Erythroblast (primary cell): ENCODE measurements around the gene STX2.
"Not testable (repeated sequence)": the region's sequence is repeated elsewhere in the genome, so short reads cannot be mapped to it uniquely, and the experiment has no call there.

Source experiments
- DNase-seq, 2 experiments: peaks; one replicate each; lab custom pipeline; 2025; lab: John Stamatoyannopoulos, UW
- GATA1 ChIP-seq: IDR thresholded peaks from 2 replicates; pipeline ENCODE4 v1.6.1; 2011; ENCODE audit warnings: low read depth, mild to moderate bottlenecking, control low read depth, low read length, moderate library complexity
- POLR2A ChIP-seq: IDR thresholded peaks from 2 replicates; pipeline ENCODE4 v1.6.1; 2011; ENCODE audit warnings: mild to moderate bottlenecking, low read length

STX2 gene

DNA sequence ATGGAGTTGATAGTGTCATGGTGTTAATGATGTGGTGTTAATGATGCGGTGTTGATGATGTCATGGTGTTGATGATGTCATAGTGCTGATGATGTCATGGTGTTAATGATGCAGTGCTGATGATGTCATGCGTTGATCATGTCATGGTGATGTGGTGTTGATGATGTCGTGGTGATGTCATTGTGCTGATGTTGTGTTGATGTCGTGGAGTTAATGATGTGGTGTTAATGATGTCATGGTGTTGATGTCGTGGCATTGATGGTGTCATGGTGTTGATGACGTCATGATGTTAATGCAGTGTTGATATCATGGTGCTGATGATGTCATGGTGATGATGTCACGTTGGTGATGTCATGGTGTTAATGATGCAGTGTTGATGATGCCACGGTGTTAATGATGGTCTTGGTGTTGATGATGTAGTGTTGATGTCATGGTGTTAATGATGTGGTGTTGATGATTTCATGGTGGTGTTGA, 73.8 kb downstream of the STX2 start:
- TF ChIP-seq GATA1 (no peak), POLR2A (no peak)
- peak; percentile 81 to 85 for DNase-seq

DNA sequence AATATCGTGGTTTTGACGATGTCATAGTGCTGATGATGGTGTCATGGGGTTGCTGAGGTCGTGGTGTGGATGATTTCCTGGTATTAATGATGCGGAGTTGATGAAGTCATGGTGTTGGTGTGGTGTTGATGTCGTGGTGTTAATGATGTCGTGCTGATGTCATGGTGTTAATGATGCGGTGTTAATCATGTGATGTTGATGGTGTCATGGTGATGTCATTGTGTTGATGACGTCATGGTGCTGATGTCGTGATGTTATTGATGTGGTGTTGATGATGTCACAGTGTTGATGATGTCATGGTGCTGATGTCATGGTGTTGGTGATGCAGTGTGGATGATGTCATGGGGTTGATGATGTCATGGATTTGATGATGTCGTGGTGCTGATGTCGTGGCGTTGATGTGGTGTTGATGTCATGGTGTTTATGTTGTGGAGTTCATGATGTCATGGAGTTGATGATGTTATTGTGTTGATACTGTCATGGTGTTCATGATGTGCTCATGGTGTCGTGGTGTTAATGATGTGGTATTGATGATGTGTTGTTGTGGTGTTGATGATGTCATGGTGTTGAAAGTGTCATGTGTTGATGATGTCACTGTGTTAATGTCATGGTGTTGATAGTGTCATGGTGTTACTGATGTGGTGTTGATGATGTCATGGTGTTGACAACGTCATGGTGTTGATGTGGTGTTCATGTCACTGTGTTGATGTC, 74.4 kb downstream of the STX2 start:
- DNase-seq, result peak; percentile 83 to 86

DNA sequence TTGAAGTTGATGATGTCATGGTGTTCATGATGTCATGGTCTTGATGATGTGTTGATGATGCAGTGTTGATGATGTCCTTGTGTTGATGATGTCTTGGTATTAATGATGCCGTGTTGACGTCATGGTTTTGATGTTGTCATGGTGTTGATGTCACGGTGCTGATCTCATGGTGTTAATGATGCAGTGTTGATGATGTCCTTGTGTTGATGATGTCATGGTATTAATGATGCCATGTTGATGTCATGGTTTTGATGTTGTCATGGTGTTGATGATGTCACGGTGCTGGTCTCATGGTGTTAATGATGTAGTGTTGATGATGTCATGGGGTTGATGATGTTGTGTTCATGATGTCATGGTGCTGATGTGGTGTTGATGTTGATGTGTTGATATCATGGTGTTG, 75.0 kb downstream of the STX2 start:
- TF ChIP-seq POLR2A, result no peak
- no peak for TF ChIP-seq GATA1
- DNase-seq, result peak; percentile 74 to 78

More for the DNA sequence above, 74.4 kb downstream of the STX2 start:
- no peak for TF ChIP-seq POLR2A
- no peak for TF ChIP-seq GATA1

DNA sequence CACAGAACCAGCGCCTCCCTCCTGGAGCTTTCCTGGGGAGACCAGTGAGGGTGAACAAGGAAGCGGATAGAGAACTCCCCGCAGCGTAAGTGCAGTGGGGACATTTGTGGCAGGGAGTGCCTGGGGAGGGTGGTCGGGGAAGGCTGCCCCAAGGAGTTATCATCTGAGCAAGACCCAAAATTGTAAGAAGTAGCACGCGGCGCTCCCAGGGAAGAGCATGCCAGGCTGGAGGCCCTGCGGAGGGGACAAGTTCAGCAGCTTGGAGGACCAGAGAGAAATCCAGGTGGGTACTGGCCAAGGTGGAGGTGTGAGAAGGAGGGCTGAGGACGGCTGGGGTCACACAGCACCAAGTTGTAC, 76.8 kb downstream of the STX2 start:
- TF ChIP-seq GATA1 (no peak), POLR2A (no peak)
- DNase-seq, result no peak

DNA sequence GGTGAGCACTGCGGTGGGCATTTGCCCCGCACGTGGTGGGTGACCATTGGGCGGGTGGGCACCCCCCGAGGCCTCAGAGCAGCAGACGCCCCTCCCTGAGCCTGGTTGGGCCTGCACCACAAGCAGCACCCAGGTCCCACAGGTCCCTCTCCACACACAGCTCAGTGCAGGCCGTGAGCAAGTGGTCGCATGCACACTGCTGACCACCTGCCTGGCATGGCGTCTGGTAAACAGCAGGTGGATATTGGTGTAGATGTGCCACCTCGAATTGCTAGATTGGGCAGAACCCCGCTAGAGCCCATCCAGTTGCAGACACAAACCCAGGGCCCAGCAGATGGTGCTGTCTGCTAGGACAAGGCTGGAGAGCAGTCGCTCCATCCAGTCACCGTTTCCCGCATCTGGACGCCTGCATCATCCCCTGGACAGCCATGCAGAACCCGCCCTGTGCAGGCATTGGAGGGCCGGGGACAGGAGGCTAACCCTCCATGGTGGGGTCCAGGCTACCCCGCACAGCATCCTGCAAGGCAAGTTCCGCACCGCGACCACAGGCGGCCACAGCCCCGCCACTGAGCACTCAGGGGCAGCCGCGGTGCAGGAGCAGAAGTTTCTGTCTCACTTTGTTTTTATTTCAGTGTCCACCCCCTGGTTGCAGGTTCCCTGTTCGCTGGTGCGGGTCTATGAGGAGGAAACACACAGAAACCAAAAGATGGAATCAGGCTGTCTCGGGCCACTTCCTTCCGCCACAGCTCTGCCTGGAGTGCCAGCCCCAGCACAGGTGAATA, 77.3 kb downstream of the STX2 start:
- TF ChIP-seq POLR2A, result no peak
- TF ChIP-seq GATA1, result no peak
- DNase-seq, result peak; percentile 28 to 50

DNA sequence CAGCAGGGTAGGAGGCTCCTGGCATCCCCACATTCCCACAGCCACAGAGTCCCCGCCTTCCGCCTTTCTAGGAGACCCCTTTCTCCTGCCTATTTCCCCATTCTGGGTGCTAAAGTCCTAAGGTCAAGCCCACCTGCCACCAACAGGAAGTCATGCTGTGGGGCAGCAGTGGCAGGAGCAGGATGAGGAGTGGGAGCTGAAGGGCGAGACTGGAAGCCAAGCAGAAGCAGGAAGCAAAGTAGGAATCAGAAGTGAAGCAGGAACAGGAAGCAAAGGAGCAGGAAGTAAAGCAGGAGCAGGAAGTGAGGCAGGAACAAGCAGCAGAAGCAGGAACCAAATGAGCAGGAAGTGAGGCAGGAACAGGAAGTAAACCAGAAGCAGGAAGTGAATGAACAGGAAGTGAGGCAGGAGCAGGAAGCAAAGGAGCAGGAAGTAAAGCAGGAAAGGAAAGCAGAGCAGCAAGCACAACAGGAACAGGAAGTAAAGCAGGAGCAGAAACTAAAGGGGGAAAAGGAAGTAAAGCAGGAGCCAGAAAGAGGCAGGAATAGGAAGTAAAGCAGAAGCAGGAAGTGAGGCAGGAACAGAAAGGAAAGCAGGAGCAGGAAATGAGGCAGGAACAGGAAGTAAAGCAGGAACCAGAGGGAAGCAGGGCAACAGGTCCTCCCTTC, 84.7 kb downstream of the STX2 start:
- TF ChIP-seq GATA1, result no peak
- TF ChIP-seq POLR2A, result no peak

DNA sequence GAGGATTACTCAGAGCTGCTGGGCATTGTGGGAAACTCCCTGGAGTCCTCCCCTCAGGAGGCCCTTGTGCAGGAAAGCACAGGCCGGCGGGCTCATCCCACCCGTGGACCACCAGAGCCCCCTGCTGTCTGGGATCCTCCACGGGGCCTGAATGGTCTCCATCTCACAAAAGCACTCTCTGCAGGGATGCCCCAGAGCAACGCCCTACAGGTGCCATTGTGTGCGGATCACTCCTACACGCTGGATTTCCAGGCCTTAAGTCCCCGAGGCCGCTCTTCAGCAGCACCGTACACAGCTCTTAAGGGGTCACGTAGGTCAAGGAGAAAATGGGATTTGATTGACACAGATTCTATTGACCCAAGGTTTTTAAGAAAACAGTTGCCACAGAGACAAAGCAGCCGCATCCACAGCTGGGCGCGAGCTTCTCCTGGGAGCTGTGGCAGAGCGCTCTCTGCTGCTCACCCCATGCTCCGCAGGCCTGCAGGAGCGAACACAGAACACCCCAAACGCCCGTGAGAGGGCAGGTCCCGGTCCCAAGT, 86.3 kb downstream of the STX2 start:
- TF ChIP-seq GATA1, result no peak
- TF ChIP-seq POLR2A, result no peak
- no peak for DNase-seq

More for the DNA sequence above, 84.7 kb downstream of the STX2 start:
- no peak for DNase-seq

DNA sequence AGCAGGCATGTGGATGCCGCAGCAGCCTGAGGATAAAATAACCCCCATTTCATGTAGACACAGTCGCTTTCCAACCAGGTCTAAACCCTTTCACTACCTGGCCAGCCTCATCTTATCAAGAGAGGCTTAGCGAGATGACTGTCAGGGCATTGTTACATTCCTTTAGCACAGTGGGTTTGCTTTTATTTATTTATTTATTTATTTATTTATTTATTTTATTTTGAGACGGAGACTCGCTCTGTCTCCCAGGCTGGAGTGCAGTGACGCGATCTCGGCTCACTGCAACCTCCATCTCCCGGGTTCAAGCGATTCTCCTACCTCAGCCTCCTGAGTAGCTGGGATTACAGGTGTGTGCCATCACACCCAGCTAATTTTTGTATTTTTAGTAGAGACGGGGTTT, 87.0 kb downstream of the STX2 start:
- DNase-seq, result not testable (repeated sequence)

DNA sequence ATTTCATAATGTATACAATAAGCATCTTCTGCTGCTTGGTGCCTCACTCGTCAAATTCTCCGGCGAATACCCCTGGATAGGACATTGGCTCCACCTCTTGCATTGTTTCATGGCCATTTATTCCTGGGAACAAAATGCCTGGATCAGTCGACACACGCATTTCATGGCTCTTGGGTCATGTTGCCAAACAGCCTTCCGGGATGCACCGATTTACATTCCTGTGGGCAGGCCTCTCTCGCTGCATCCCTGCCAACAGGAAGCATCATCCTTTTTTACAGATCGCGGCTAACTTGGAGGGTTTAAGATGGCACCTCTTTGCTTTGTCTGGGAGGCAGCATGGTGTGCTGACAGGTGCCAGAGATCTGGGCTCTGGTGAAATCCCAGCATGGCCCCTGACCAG, 90.3 kb downstream of the STX2 start:
- TF ChIP-seq GATA1 (no peak), POLR2A (no peak)
- DNase-seq, result no peak

DNA sequence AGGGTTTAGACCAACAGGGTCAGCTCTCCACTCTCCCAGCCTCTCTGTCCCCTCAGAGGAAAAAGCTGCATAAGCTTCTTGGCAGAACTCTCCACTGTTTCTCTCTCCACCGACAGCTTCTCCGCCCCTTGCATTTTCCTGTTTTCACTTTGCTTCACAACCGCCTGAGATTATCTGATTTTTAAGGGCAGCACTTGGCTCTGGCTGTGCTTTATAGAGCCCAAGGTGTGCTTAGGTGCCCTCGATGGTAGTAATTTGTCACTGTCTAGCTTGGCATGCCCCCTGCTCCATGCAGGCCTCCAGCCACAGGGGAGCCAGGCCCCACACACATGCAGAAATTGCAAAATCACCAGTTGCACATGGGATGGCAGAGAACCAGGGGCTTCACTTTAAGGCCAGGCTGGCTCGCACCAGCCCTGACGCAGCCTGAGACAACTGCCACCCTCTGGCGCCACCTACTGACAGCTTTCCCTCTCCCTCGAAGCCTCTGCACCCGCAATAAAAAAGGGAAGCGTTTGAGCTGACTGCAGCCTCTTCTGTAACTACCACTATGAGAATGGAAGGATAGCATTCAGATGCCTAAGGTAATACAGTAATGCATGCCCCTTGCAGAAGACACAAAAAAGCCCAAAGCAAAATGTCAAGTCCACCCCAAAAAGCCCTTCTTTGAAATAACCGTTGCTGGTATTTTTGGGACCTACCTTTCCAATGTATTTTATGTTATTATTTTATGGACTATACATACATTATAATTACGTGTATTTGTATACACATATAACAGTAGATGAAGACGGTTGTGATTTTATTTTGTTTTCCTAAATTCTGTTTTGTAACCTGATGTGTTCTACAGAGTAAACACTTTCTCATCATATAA, 90.9 kb downstream of the STX2 start:
- DNase-seq, result peak; percentile 54 to 73
- TF ChIP-seq GATA1 (no peak), POLR2A (no peak)

DNA sequence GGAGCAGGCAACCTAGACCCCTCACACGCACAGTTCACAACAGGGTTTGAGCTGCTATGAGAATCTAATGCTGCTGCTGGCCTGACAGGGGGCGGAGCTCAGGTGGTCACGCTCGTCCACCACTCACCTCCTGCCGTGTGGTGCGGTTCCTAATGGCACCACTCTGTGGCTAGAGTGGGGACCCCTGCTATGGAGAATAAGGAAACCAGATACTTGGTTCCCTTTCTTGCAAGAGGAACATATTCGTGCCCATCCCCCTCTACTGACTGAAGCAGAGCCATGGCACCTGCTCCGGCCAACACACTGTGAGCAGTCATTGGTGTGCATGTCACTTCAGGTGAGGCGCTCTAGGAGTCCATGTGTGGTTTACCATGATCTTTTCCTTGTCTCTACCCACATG, 92.5 kb downstream of the STX2 start:
- TF ChIP-seq GATA1 (no peak), POLR2A (no peak)

DNA sequence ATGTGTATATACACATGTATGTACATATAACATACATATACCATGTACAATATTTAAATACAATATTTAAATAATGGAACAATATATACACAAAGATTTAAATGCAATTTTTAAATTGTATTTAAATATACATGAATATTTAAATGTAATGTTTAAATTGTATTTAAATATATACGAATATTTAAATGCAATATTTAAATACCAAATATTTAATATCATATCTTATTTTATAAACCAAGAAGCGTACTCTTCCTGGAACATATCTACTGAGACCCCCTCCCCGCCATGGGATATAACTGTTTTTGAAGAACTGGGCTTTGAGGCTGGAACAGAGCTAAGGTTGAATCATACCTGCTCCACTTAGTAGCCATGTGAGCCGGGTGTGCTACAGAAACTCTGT, 93.1 kb downstream of the STX2 start:
- TF ChIP-seq GATA1 (no peak), POLR2A (no peak)
- no peak for DNase-seq

More for the DNA sequence above, 92.5 kb downstream of the STX2 start:
- DNase-seq, result no peak

DNA sequence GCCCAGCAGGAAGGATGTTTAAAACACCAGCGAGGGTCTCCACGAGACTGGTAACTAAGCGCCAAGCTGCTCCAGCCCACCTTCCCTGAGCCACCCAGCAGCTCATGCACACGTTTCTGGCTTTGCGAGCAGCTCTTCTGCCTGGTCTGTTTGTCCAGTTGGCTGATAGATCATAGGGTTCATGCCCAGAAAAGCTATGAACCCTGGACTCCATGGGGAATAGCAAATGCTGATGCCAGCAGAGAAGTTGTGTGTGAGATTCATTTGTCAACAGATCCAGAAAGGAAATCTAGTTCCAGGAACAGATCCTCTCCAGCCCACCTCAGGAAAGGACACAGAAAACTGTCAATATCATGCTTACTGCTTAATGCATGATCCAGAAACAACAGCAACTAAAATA, 94.8 kb downstream of the STX2 start:
- no peak for DNase-seq
- TF ChIP-seq GATA1 (no peak), POLR2A (no peak)

DNA sequence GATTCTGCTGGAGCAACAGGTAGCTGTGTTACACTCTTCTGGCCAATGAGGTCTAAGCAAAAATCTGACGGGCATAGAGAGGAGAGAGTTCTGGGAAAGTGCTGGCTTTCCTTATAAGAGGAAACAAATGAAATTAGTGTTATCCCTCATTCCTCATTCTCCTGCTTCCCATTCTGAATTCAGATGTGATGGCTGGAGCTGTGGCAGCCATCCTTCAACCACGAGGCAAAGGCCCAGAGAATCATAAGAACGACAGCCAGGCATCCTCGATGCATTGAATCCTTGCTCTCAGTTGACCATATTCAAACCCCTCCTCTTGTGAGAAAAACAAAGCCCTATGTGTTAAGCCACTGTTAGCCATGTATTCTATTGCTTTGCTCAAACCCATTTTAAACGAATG, 95.4 kb downstream of the STX2 start:
- no peak for DNase-seq
- TF ChIP-seq GATA1, result no peak
- TF ChIP-seq POLR2A, result no peak
